NCI-H510A (cell line): ENCODE results near the gene TGM4.
A peak's percentile ranks its signal among the peaks of the same experiment; 100 is the strongest.

Experiments used
- DNase-seq: peaks from one replicate; lab custom pipeline; 2025; lab: John Stamatoyannopoulos, UW

TGM4 gene

DNA sequence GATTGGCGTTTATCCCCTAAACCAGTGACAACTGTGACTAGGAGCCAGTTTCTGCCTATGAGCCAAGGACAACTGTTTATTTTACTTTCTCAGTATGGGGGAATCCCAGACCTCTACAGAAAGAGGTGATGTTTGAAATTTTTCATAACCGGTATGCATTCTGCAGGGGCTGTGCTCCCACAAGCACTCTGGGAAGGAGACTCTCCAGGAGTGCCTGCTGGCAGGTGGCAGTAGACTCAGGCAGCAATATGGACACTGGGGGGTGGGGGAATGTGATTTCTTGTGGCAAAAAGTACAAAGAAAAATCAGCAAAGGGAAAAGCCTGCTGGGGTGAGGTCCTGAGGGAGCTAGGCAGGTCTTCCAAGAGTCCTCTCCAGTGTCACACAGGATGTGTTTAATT, 5.9 kb downstream of the TGM4 start:
- DNase-seq: no peak

DNA sequence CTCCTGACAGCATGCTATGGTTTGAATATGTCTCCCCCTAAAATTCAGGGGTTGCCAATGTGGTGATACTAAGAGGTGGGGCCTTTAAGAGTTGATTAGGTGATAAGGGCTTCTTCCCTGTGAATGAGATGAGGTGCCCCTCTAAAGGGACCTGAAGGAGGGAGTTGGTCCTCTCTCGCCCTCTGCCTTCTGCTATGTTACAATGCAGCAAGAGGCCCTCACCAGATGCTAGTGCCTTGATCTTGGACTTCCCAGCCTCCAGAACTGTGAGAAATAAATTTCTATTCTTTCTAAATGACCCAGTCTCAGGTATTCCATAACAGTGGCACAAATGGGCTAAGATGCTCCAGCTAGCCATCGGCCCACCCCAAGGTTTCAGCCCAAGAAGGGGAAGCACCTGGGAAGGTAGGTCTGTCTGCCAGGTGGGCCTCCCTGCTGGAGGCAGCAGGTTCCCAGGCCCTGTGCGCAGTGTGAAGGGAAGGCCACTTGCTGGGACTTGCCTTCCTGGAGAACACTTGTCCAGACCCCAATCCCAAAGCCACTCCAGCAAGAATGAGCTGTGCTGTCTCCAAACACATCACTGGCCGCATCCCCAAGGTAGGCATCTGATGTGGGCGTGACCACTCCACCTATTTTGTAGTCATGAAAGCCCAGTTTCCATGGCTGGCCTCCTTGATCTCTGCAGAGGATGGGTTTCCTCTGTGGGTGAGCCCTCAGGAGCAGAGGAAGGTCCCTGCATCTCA, 9.0 kb downstream of the TGM4 start:
- no peak for DNase-seq

DNA sequence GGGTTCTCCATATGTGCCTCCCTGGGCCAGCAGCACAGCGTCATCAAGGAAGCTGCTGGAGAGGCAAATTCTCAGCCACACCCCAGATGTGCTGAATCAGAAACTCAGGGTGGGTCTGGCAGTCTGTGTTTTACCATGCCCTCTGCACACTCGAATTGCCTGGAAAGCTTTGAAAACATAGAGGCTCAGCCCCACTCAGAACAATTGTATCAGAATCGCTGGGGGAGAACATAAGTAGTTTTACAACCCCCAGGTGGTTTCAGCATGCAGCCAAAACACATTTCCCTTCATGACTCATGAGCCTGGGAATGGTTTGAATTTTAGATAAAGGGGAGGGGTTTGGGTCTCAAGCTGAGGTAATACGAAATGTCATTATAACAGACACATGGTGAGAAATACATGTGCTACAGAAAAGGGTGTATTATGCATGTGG, 9.6 kb downstream of the TGM4 start:
- DNase-seq: no peak

DNA sequence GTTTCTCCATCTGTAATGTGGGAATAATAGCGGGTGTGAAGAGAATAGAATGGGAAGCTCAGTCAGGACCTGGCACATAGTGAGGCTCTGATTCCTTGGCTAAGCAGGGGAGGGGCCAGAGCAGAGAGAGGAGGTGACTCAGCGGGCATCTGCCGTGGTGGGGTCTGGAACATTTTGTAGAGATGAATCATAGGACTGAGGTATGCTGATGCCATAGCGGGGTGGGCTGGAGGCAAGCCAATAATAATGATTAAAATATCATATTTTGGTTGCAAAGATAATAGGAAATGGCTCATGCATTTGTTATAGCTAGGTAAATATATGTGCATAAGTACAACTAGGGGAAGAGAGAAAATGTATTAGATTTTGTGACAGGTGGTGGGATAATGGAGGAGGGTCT, 11.2 kb downstream of the TGM4 start:
- DNase-seq: no peak

GRCh38 chr3:44886561-44886960, 12.2 kb downstream of the TGM4 start:
- no peak for DNase-seq

GRCh38 chr3:44887101-44887500, 12.7 kb downstream of the TGM4 start:
- DNase-seq: no peak

GRCh38 chr3:44890258-44890657, 15.8 kb downstream of the TGM4 start:
- no peak for DNase-seq

GRCh38 chr3:44890852-44891251, 16.4 kb downstream of the TGM4 start:
- no peak for DNase-seq

DNA sequence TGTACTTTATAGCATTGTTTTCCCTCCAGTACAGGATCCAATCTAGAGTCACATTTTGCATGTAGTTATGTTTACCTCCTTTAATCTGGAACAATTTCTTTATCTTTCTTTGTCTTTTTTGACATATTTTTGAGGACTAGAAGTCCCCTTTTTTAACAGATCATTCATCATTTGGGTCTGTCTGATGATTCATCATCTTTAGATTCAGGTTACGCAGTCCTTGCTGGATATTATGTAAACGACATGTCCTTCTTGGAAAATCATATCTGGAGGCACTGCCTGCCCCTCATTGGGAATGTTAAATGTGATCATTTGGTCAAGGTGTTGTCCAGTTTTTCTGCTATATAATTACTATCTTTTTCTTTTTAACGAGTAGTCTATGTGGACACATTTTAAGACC, 18.3 kb downstream of the TGM4 start:
- no peak for DNase-seq

DNA sequence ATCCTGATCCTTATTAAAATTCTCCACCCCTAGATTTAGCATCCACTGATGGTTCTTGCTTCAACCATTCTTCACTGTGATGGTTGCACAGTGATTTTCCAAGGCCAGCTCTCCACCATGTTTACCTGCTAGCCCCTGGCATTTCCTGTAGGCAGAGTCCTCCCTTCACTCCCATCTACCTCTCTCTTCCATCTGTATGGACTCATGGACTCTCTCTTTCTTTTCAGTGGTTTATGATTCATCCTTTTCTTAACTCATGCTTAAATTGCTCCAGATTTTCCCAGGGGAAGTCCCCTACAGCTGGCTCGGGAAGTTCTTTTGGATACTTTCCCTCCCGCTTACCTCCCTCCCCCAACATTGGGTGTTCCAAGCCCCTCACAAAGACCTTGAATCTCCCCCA, 18.7 kb downstream of the TGM4 start:
- no peak for DNase-seq

GRCh38 chr3:44894485-44894884, 20.1 kb downstream of the TGM4 start:
- no peak for DNase-seq

- no peak for DNase-seq
These were observed 22.0 kb downstream of the TGM4 start for GRCh38 chr3:44896440-44896839.

GRCh38 chr3:44899683-44900367, 25.4 kb downstream of the TGM4 start:
- no peak for DNase-seq

- DNase-seq: no peak
These were observed 28.2 kb downstream of the TGM4 start for GRCh38 chr3:44902628-44903027.

DNA sequence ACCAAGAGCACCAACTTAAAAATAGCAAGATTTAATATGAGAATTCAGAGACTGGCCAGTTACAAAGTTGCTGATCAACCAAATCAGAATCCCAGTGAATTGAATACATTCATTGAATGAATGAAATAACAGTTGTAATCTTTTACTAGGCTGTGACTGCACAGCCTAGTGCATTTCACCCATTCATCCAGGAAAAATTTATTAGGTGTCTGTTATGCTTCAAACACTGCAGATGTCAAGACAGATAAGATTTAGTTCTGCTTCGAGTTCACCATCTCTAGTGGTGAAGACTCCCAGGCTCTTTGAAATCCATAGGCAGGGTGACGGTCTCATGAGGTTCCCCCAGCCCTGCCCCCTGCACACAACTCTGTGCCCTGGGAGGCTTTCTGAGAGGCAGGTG, 28.9 kb downstream of the TGM4 start:
- DNase-seq: no peak

GRCh38 chr3:44903751-44904150, 29.3 kb downstream of the TGM4 start:
- no peak for DNase-seq

DNA sequence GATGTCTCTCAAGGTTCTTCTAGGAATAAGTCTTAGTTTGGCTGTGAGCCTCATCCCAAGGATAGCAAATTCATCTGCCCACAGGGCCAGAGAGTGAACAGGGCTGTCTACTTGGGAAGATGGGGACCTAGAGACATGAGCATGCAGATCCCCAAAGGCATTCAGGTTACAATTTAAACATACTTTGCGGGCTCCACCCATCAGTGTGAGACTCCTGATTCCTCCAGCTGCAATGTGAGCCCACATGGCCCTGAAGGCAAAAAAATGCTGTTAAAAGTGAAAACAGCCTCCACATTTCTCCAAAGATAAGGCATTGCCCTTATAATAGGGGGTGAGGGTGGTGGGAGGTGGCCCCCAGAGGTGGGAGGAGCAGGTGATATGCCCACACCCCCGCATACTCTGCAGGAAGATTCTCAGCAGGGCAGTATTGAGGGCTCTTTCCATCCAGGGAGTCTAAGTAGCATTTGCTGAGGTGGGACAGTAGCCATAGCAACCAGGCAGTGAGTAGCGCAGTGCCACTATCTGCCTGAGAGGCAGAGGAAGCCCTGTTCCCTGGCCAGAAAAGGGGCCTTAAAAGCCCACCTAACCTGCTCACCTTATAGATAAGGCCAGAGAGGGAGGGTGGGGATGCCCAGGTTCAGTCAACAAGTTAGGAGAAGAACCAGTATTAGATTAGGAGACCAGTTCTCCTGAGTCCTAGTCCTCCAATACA, 31.2 kb downstream of the TGM4 start:
- no peak for DNase-seq

DNA sequence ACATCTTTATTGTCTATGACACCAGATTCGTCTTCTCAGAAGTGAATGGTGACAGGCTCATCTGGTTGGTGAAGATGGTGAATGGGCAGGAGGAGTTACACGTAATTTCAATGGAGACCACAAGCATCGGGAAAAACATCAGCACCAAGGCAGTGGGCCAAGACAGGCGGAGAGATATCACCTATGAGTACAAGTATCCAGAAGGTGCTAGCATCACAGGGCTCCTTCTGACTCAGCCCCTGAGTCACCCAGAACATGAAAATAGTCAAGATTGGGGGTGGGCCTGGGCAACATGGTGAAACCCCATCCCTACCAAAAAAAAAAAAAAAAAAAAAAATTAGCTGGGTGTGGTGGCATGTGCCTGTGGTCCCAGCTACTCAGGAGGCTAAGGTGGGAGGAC, 32.6 kb downstream of the TGM4 start:
- DNase-seq: no peak

GRCh38 chr3:44907612-44908011, 33.2 kb downstream of the TGM4 start:
- no peak for DNase-seq

GRCh38 chr3:44909063-44909462, 34.7 kb downstream of the TGM4 start:
- no peak for DNase-seq

GRCh38 chr3:44910693-44911092, 36.3 kb downstream of the TGM4 start:
- DNase-seq: no peak

- DNase-seq: peak; percentile 17
These were observed 39.6 kb downstream of the TGM4 start for GRCh38 chr3:44913868-44914468.

- DNase-seq: no peak
These were observed 40.5 kb downstream of the TGM4 start for GRCh38 chr3:44914936-44915335.
